ENCODE data around the gene MEGF9. TPM values are rescaled to one million over a fixed set of nuclear protein-coding genes. Genes with fewer than 3 reads are reported as not detected.

The MEGF9 gene
- total RNA-seq, 1 experiment from 2014 or later = 12.2 TPM

DNA sequence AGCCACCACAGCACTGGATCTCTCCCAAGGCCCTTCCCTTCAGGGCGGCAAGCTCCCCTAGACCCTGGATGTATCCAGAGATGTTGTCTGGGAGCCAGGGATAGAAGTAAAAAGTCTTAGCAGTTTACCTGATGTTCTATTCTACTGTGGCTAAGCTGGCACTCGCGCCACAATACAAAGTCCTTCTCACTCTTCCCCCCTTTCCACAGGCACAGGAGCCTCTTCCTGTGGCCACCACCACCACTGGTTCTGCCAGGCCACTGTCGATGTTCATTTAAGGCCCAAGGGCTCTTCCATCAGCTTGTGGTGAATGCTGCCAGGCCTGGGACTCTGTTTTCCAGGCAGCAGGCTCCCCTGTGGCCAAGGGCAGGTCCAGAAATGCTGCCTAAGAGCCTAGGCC lies 33.7 kb downstream of the MEGF9 start:
- CTCF ChIA-PET = no interaction called here
- no peak overlapping the region for H3K27ac ChIP-seq (ENCODE audit: low read depth, low read length, poor library complexity, severe bottlenecking)
- H3K4me3 ChIP-seq (ENCODE audit: low read depth, low read length, poor library complexity, severe bottlenecking) = no peak overlapping the region
- no peak for DNase-seq (ENCODE audit: low spot score)
- H3K36me3 ChIP-seq (ENCODE audit: insufficient read depth, low read length, poor library complexity, severe bottlenecking) = no peaks in the 10 kb centered on the region
- H3K4me1 ChIP-seq (ENCODE audit: insufficient read depth, low read length, poor library complexity, severe bottlenecking) = peaks cover 7% of the 10 kb centered on the region
- TF ChIP-seq EZH2 (IDR thresholded peaks at IDR 0.05; ENCODE audit: borderline replicate concordance, low read depth, low read length, poor library complexity, severe bottlenecking) = no peak
- no peak for TF ChIP-seq CTCF (conservative IDR thresholded peaks at IDR 0.05; ENCODE audit: low read depth, low read length)
- H3K27me3 ChIP-seq (replicated peaks; ENCODE audit: insufficient read depth, low read depth, low read length, poor library complexity) = no peaks in the 10 kb centered on the region
- POLR2A ChIA-PET (ENCODE audit: low non-redundant PET) = no interaction called here
- intact Hi-C loops (cut with micrococcal nuclease; ENCODE audit: unreplicated experiment) = no loop called here
- BruUV-seq (replicated peaks) = no TSS peak
- no peaks in the 10 kb centered on the region for H3K9me3 ChIP-seq (ENCODE audit: low read depth, low read length, poor library complexity, severe bottlenecking)

DNA sequence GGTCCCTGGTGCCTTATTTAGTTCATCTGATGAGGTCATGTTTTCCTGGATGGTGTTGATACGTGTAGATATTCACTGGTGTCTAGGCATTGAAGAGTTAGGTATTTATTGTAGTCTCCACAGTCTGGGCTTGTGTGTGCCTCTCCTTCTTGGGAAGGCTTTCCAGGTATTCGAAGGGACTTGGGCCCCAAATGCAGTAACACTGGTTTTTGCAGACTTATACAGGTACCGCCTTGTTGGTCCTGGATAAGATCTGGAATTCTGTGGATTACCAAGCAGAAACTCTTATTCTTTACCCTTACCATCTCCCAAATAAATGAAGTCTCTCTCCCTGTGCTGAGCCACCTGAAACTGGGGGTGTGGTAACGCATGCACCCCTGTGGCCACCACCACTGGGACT lies 34.1 kb downstream of the MEGF9 start:
- POLR2A ChIA-PET (ENCODE audit: low non-redundant PET) = no interaction called here
- no peak for TF ChIP-seq EZH2 (IDR thresholded peaks at IDR 0.05; ENCODE audit: borderline replicate concordance, low read depth, low read length, poor library complexity, severe bottlenecking)
- TF ChIP-seq CTCF (conservative IDR thresholded peaks at IDR 0.05; ENCODE audit: low read depth, low read length) = no peak
- H3K9me3 ChIP-seq (ENCODE audit: low read depth, low read length, poor library complexity, severe bottlenecking) = no peaks in the 10 kb centered on the region
- H3K27ac ChIP-seq (ENCODE audit: low read depth, low read length, poor library complexity, severe bottlenecking) = no peak overlapping the region
- H3K36me3 ChIP-seq (ENCODE audit: insufficient read depth, low read length, poor library complexity, severe bottlenecking) = no peaks in the 10 kb centered on the region
- no TSS peak for BruUV-seq (replicated peaks)
- CTCF ChIA-PET = no interaction called here
- H3K4me3 ChIP-seq (ENCODE audit: low read depth, low read length, poor library complexity, severe bottlenecking) = no peak overlapping the region
- no peaks in the 10 kb centered on the region for H3K27me3 ChIP-seq (replicated peaks; ENCODE audit: insufficient read depth, low read depth, low read length, poor library complexity)
- no peak for DNase-seq (ENCODE audit: low spot score)
- intact Hi-C loops (cut with micrococcal nuclease; ENCODE audit: unreplicated experiment) = no loop called here
- H3K4me1 ChIP-seq (ENCODE audit: insufficient read depth, low read length, poor library complexity, severe bottlenecking) = peaks cover 7% of the 10 kb centered on the region

DNA sequence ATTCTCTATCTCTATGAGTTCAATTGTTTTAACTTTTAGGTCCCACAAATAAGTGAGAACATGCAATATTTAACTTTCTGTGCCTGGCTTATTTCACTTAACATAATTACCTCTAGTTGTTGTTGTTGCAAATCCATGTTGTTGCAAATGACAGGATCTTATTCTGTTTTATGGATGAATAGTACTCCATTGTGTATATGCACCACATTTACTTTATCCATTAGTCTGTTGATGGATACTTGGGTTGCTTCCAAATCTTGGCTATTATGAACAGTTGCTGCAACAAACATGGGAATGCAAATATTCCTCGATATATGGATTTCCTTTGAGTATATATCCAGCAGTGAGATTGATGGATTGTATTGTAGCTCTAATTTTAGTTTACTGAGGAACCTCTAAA lies 36.3 kb downstream of the MEGF9 start:
- ChIA-PET CTCF (interaction anchor here (0.5 kb wide), 1 partner anchor 383 kb away, joined by 3 read pairs; no protein-coding TSS in a partner anchor), POLR2A (ENCODE audit: low non-redundant PET) (no interaction called here)
- H3K9me3 ChIP-seq (ENCODE audit: low read depth, low read length, poor library complexity, severe bottlenecking) = no peaks in the 10 kb centered on the region
- no peak for DNase-seq (ENCODE audit: low spot score)
- H3K36me3 ChIP-seq (ENCODE audit: insufficient read depth, low read length, poor library complexity, severe bottlenecking) = no peaks in the 10 kb centered on the region
- no peaks in the 10 kb centered on the region for H3K4me1 ChIP-seq (ENCODE audit: insufficient read depth, low read length, poor library complexity, severe bottlenecking)
- H3K27me3 ChIP-seq (replicated peaks; ENCODE audit: insufficient read depth, low read depth, low read length, poor library complexity) = no peaks in the 10 kb centered on the region
- no TSS peak for BruUV-seq (replicated peaks)
- no peak overlapping the region for H3K4me3 ChIP-seq (ENCODE audit: low read depth, low read length, poor library complexity, severe bottlenecking)
- H3K27ac ChIP-seq (ENCODE audit: low read depth, low read length, poor library complexity, severe bottlenecking) = no peak overlapping the region
- intact Hi-C loops (cut with micrococcal nuclease; ENCODE audit: unreplicated experiment) = no loop called here
- TF ChIP-seq EZH2 (IDR thresholded peaks at IDR 0.05; ENCODE audit: borderline replicate concordance, low read depth, low read length, poor library complexity, severe bottlenecking) (no peak), CTCF (conservative IDR thresholded peaks at IDR 0.05; ENCODE audit: low read depth, low read length) (no peak)
